MM.1S (cell line): ENCODE results near the gene FRMD8.

Experiments
- DNase-seq: peaks from one replicate; pipeline ENCODE4 v3.0.0-alpha.2; 2015
- H2AFZ ChIP-seq: fragments of 300-600 bp; sonication (generic); 2 replicates; pipeline ENCODE4 v1.6.0; 2016; ENCODE audit warnings: antibody characterized with exemption, low read length
- H3F3A ChIP-seq: fragments of 300-600 bp; sonication (generic); 2 replicates; pipeline ENCODE4 v1.6.1; 2016; ENCODE audit warnings: mild to moderate bottlenecking, antibody characterized with exemption, low read length, moderate library complexity, mixed read lengths; ENCODE audit not compliant: insufficient read depth
- H3K27ac ChIP-seq: fragments of 300-600 bp; sonication (generic); 2 replicates; pipeline ENCODE4 v1.5.1; 2016; ENCODE audit warnings: mild to moderate bottlenecking, low read length
- H3K27me3 ChIP-seq: fragments of 300-600 bp; sonication (generic); replicated peaks from 2 replicates; pipeline ENCODE4 v1.6.0; 2016; ENCODE audit warnings: low read length; ENCODE audit not compliant: insufficient read depth
- H3K36me3 ChIP-seq: fragments of 300-600 bp; sonication (generic); replicated peaks from 2 replicates; pipeline ENCODE4 v1.6.1; 2016; ENCODE audit warnings: mild to moderate bottlenecking, low read length, mixed read lengths; ENCODE audit not compliant: insufficient read depth
- H3K4me1 ChIP-seq: fragments of 300-600 bp; sonication (generic); 2 replicates; pipeline ENCODE4 v1.6.1; 2016; ENCODE audit warnings: low read length, mixed read lengths
- H3K4me2 ChIP-seq: fragments of 300-600 bp; sonication (generic); 2 replicates; pipeline ENCODE4 v1.6.0; 2016; ENCODE audit warnings: low read depth, low read length
- H3K4me3 ChIP-seq: fragments of 300-600 bp; sonication (generic); 2 replicates; pipeline ENCODE4 v1.5.1; 2016; ENCODE audit warnings: low read length, mixed read lengths
- H3K79me2 ChIP-seq: fragments of 300-600 bp; sonication (generic); 2 replicates; pipeline ENCODE4 v1.6.1; 2016; ENCODE audit warnings: mixed run types, low read length, mixed read lengths
- H3K9ac ChIP-seq: fragments of 300-600 bp; sonication (generic); 2 replicates; pipeline ENCODE4 v1.6.1; 2016; ENCODE audit warnings: low read length, mixed read lengths
- H3K9me2 ChIP-seq: fragments of 300-600 bp; sonication (generic); replicated peaks from 2 replicates; pipeline ENCODE4 v1.6.1; 2016; ENCODE audit warnings: mild to moderate bottlenecking, low read length, mixed read lengths; ENCODE audit not compliant: insufficient read depth
- H3K9me3 ChIP-seq: fragments of 300-600 bp; sonication (generic); replicated peaks from 2 replicates; pipeline ENCODE4 v1.6.1; 2016; ENCODE audit warnings: mild to moderate bottlenecking, low read length, mixed read lengths; ENCODE audit not compliant: insufficient read depth
- H4K20me1 ChIP-seq: fragments of 300-600 bp; sonication (generic); 2 replicates; pipeline ENCODE4 v1.6.1; 2016; ENCODE audit warnings: mild to moderate bottlenecking, low read length, moderate library complexity, mixed read lengths; ENCODE audit not compliant: insufficient read depth
- EZH2 ChIP-seq: fragments of 300-600 bp; sonication (generic); optimal IDR thresholded peaks from 2 replicates; pipeline ENCODE3; 2017; ENCODE audit warnings: low read depth, mild to moderate bottlenecking, antibody characterized with exemption, low read length, mixed read lengths
- EZH2phosphoT487 ChIP-seq: fragments of 300-600 bp; sonication (generic); IDR thresholded peaks from 2 replicates; pipeline ENCODE4 v1.6.1; 2018; ENCODE audit warnings: antibody characterized with exemption, low read length
- TF ChIP-seq, protein P1 (sequence below): fragments of 300-600 bp; sonication (generic); IDR thresholded peaks from 2 replicates; pipeline ENCODE4 v1.5.1; 2016; ENCODE audit warnings: antibody characterized with exemption, low read length, mixed read lengths

The FRMD8 gene

DNA sequence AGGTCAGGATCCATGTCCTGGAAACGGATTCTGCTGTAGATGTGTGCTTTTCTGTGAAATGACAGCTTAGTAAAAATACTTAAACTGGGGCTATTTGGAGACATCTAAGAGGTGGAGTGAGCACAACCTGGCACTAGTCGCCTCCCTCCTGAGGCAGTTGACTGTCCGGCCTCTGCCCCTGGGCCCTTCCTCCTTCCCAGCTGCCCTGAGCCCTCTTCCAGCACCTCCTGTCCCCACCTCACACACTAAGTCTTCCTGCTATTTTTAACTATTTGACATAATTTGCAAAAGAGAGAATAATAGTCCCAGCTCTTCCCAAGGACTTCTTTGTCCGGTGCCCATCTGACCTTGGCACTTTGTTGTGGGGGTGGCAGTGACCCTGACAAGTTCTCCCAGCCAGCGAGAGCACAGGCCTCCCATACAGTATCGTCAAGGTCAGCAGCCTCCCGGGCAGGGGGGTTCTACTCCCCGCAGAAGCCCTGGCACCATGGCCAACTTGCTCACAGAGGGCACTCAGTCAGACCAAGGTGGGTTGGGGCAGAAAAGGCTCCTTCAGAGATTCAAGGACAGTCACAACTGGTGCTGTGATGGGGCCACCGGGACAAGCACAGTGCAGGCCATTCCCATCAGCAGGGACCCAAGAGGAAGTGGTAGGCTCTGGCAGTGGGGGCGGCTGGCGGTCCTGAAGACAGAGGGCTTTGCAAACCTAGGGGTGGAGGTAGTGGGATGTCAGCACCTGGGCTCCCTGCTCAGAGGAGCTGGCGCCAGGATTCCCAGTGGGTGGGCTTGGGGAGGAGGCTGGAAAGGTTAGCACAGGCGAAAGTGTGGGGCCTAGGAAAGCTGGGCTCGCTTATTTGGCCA is 30.6 kb downstream of the FRMD8 start:
- Histone ChIP-seq H3K4me3 (peak overlapping the region; percentile 57), H3F3A (peaks cover 53% of the 10 kb centered on the region), H3K9me3 (no peaks in the 10 kb centered on the region), H3K27ac (peak overlapping the region; percentile 100), H2AFZ (no peak overlapping the region), H3K79me2 (peaks cover 31% of the 10 kb centered on the region), H3K4me1 (peaks cover 32% of the 10 kb centered on the region), H3K9me2 (no peaks in the 10 kb centered on the region), H3K4me2 (peak overlapping the region; percentile 99), H3K36me3 (no peaks in the 10 kb centered on the region), H3K27me3 (no peaks in the 10 kb centered on the region), H3K9ac (peak overlapping the region; percentile 100), H4K20me1 (no peaks in the 10 kb centered on the region)
- no peak for TF ChIP-seq EZH2phosphoT487
- TF ChIP-seq EZH2, result no peak
- TF ChIP-seq, protein P1, sequence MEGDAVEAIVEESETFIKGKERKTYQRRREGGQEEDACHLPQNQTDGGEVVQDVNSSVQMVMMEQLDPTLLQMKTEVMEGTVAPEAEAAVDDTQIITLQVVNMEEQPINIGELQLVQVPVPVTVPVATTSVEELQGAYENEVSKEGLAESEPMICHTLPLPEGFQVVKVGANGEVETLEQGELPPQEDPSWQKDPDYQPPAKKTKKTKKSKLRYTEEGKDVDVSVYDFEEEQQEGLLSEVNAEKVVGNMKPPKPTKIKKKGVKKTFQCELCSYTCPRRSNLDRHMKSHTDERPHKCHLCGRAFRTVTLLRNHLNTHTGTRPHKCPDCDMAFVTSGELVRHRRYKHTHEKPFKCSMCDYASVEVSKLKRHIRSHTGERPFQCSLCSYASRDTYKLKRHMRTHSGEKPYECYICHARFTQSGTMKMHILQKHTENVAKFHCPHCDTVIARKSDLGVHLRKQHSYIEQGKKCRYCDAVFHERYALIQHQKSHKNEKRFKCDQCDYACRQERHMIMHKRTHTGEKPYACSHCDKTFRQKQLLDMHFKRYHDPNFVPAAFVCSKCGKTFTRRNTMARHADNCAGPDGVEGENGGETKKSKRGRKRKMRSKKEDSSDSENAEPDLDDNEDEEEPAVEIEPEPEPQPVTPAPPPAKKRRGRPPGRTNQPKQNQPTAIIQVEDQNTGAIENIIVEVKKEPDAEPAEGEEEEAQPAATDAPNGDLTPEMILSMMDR, result no peak
- DNase-seq, result peak; percentile 48

DNA sequence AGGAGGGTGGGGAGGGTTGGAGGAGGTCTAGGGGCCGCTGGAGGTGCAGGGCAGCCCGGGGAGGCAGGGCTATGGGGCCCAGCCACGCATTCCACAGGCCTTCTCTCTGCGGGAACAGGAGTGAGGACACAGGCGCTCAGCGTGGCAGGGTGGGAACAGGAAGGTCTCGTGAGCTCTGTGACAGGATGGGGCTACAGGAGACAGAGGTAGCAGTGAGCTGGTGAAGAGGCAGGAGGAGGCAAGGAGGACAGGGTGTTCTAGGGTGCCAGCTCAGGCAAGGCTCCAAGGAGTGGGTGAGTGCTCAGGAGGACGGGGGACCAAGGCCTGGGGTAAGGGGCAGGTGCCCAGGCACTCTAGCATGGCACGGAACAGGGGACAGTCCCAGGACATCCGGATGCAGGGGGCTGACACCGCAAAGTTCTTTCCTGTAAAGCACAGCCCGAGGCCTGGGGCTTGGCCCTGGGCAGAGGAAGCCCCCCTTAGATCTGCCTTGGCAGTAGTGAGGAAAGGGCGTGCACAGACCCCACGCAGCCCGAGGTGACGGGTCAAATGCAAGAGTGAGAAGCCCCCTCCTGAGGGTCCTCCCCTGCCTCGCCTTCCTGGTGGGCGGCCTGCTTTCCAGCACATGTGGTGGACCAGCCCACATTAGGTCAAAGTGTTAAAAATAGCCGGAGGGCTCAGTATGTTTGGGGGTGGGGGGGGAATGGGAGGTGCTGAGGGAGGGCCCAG is 31.4 kb downstream of the FRMD8 start:
- Histone ChIP-seq H3K4me3 (peak overlapping the region; percentile 75), H3K4me1 (peaks cover 32% of the 10 kb centered on the region), H3K4me2 (peak overlapping the region; percentile 99), H2AFZ (no peak overlapping the region), H3K79me2 (peaks cover 37% of the 10 kb centered on the region), H3K9me3 (no peaks in the 10 kb centered on the region), H3K9me2 (no peaks in the 10 kb centered on the region), H3K27me3 (no peaks in the 10 kb centered on the region), H4K20me1 (peaks cover under 1% of the 10 kb centered on the region; the same call in 1 of the 2 replicates), H3K9ac (peak overlapping the region; percentile 100), H3K36me3 (no peaks in the 10 kb centered on the region), H3F3A (peaks cover 58% of the 10 kb centered on the region), H3K27ac (peak overlapping the region; percentile 100)
- TF ChIP-seq EZH2phosphoT487, result no peak
- no peak for TF ChIP-seq EZH2
- TF ChIP-seq, protein P1, result no peak
- no peak for DNase-seq

- Histone ChIP-seq H3K9me2 (no peaks in the 10 kb centered on the region), H3K79me2 (peaks cover 42% of the 10 kb centered on the region), H4K20me1 (peaks cover 6% of the 10 kb centered on the region), H3K4me2 (peak overlapping the region; percentile 99), H3K36me3 (no peaks in the 10 kb centered on the region), H2AFZ (no peak overlapping the region), H3K4me1 (peaks cover 32% of the 10 kb centered on the region), H3K27me3 (no peaks in the 10 kb centered on the region), H3K27ac (peak overlapping the region; percentile 100), H3K9me3 (no peaks in the 10 kb centered on the region), H3K4me3 (peak overlapping the region; percentile 75), H3F3A (peaks cover 63% of the 10 kb centered on the region), H3K9ac (peak overlapping the region; percentile 100)
- TF ChIP-seq EZH2phosphoT487 (no peak), EZH2 (no peak)
- TF ChIP-seq, protein P1, result no peak
- DNase-seq, result peak; percentile 73
Observed at GRCh38 chr11:65418431-65418680, 31.9 kb downstream of the FRMD8 start.
